GM12801 (cell line): ENCODE measurements around the gene NPIPB6.

Experiments
- CTCF ChIP-seq: IDR thresholded peaks from one replicate; pipeline ENCODE4 v1.5.1; 2011; ENCODE audit warnings: control low read depth; ENCODE audit not compliant: insufficient read length; ENCODE audit errors: extremely low read depth

NPIPB6 gene

GRCh38 chr16:28320741-28321140, 42.6 kb downstream of the NPIPB6 start:
- no peak for TF ChIP-seq CTCF

GRCh38 chr16:28320023-28320561, 43.2 kb downstream of the NPIPB6 start:
- TF ChIP-seq CTCF, result no peak

GRCh38 chr16:28319476-28320022, 43.8 kb downstream of the NPIPB6 start:
- no peak for TF ChIP-seq CTCF

GRCh38 chr16:28318042-28318744, 45.1 kb downstream of the NPIPB6 start:
- no peak for TF ChIP-seq CTCF

- no peak for TF ChIP-seq CTCF
These were observed 46.0 kb downstream of the NPIPB6 start for GRCh38 chr16:28317040-28317880.

GRCh38 chr16:28316054-28316453, 47.3 kb downstream of the NPIPB6 start:
- no peak for TF ChIP-seq CTCF

GRCh38 chr16:28313587-28313986, 49.7 kb downstream of the NPIPB6 start:
- TF ChIP-seq CTCF, result no peak
